Left hindlimb (tissue), 1 donor: Measurements from ENCODE around the gene PRSS57.
A peak's percentile ranks its signal among the peaks of the same experiment; 100 is the strongest.
"Not testable (repeated sequence)": the region's sequence is repeated elsewhere in the genome, so short reads cannot be mapped to it uniquely, and the experiment has no call there.

Experiments used
- DNase-seq: peaks from one replicate; pipeline ENCODE4 v3.0.0-alpha.2; 2018

PRSS57 gene

GRCh38 chr19:666985-667573, 28.2 kb downstream of the PRSS57 start:
- DNase-seq: not testable (repeated sequence)

GRCh38 chr19:664913-665443, 30.3 kb downstream of the PRSS57 start:
- DNase-seq: peak; percentile 87

- no peak for DNase-seq
These were observed 31.6 kb downstream of the PRSS57 start for GRCh38 chr19:663682-664117.

- peak; percentile 96 for DNase-seq
These were observed 32.1 kb downstream of the PRSS57 start, which contains the start of gene RNF126 for GRCh38 chr19:662962-663681. Gene RNF126, minus strand, starts transcription at chr19:663214. Its CDS starts 93 bp downstream, at chr19:663121.

GRCh38 chr19:662207-662961, 32.9 kb downstream of the PRSS57 start:
- DNase-seq: no peak

GRCh38 chr19:661427-662196, 33.6 kb downstream of the PRSS57 start:
- DNase-seq: no peak

- no peak for DNase-seq
These were observed 34.3 kb downstream of the PRSS57 start for GRCh38 chr19:660793-661426.

GRCh38 chr19:658916-659839, 36.1 kb downstream of the PRSS57 start:
- DNase-seq: no peak

GRCh38 chr19:658059-658839, 37.0 kb downstream of the PRSS57 start:
- DNase-seq: no peak

GRCh38 chr19:657611-658010, 37.6 kb downstream of the PRSS57 start:
- DNase-seq: no peak

GRCh38 chr19:656751-657559, 38.3 kb downstream of the PRSS57 start:
- no peak for DNase-seq

- DNase-seq: no peak
These were observed 39.6 kb downstream of the PRSS57 start for GRCh38 chr19:655691-656090.

GRCh38 chr19:653425-653824, 41.8 kb downstream of the PRSS57 start:
- DNase-seq: no peak

- no peak for DNase-seq
These were observed 42.5 kb downstream of the PRSS57 start for GRCh38 chr19:652467-653389.

GRCh38 chr19:651991-652390, 43.3 kb downstream of the PRSS57 start:
- DNase-seq: no peak

- no peak for DNase-seq
These were observed 44.0 kb downstream of the PRSS57 start for GRCh38 chr19:651114-651818.

GRCh38 chr19:650121-650520, 45.1 kb downstream of the PRSS57 start:
- no peak for DNase-seq
